GM18868 (cell line): Measurements from ENCODE around the gene KLHL18.

Experiments used
- ATAC-seq: cut with Tn5 transposase; IDR thresholded peaks from one replicate; pipeline ENCODE4 v1.9.1; 2021; ENCODE audit warnings: mild to moderate bottlenecking, moderate library complexity; ENCODE audit not compliant: unreplicated experiment

Gene KLHL18

DNA sequence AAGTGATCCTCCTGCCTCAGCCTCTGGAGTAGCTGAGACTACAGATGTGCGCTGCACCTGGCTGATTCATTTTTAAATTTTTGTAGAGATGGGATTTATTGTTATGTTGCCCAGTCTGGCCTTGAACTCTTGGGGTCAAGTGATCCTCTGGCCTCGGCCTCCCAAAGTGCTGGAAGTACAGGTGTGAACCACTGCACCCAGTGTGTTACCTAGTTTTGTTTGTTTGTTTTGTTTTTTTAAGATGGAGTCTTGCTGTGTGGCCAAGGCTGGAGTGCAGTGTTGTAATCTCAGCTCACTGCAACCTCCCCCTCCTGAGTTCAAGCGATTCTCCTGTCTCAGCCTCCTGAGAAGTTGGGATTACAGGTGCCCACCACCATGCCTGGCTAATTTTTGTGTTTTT lies 110.2 kb downstream of the KLHL18 start:
- ATAC-seq, result no peak

DNA sequence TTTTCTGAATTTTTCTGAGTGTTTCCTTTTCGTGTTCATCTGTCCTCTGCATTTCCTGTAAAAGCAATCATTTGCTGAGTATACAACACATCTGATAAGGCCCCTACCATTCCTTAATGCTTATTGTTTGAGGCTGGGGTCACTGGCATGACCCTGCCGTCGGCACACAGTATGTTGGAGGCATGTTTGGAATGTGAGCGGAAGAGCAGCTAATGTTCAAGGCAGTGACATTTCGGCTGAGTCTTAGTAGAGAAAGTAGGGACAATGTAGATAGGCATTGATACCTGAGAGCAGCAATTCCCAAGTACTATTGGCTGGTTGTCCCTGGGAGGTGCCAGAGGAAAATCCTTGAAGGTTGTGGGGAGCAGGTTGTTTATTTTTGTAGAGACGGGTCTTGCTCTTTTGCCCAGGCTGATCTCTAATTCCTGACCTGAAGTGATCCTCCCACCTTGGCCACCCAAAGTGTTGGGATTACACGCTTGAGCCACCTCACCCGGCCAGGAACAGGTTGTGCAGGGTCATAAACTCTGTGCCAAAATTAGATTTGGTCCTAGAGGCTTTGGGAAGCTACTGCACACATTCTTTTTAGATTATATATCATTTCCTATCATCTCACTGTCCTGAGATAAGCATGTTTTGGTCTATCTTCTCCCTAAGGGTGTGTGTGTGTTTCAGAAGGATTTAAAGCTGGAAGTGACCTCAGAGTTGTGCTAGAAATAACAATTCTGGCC lies 111.6 kb downstream of the KLHL18 start:
- ATAC-seq, result no peak

DNA sequence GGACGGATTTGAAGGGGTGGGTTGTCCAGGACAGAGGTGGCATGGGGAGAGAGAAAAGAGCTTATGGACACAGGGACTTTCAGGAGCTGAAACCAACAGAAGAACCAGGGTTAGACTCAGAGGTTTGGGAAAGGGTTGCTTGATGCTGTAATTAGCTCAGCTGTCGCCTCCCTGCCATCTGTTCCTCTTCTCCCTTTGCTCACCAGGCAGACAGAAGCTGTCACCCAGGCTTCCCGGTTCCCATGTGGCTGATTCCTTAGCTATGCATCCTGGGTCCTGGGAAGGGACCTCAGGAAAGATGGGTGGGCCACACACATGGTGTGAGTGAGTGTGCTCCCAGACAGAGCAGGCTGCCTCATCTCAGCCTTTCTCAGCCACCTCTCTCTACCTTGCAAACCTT lies 112.1 kb downstream of the KLHL18 start:
- ATAC-seq, result no peak
